HEK293 (cell line): Measurements from ENCODE around the gene TSC22D1.

Experiments used
- MZF1 ChIP-seq: fragments of 450-650 bp; formaldehyde crosslinking; IDR thresholded peaks from 2 replicates; pipeline ENCODE4 v1.5.1; 2017; ENCODE audit warnings: missing biosample characterization, missing genetic modification characterization, borderline replicate concordance
- ZFP41 ChIP-seq: fragments of 450-650 bp; formaldehyde crosslinking; IDR thresholded peaks from 2 replicates; pipeline ENCODE4 v1.5.1; 2016; ENCODE audit warnings: missing biosample characterization, missing genetic modification characterization, borderline replicate concordance
- ZNF324 ChIP-seq: fragments of 450-650 bp; formaldehyde crosslinking; IDR thresholded peaks from 2 replicates; pipeline ENCODE4 v1.5.1; 2016; ENCODE audit warnings: missing biosample characterization, missing genetic modification characterization
- ZNF571 ChIP-seq: fragments of 450-650 bp; formaldehyde crosslinking; IDR thresholded peaks from 2 replicates; pipeline ENCODE4 v1.5.0; 2017; ENCODE audit warnings: missing biosample characterization, missing genetic modification characterization
- ZNF596 ChIP-seq: fragments of 450-650 bp; IDR thresholded peaks from 2 replicates; pipeline ENCODE4 v1.5.0; 2018; ENCODE audit warnings: missing biosample characterization, mild to moderate bottlenecking, missing genetic modification characterization, moderate library complexity
- ZNF707 ChIP-seq: fragments of 450-650 bp; formaldehyde crosslinking; IDR thresholded peaks from 2 replicates; pipeline ENCODE4 v1.5.1; 2016; ENCODE audit warnings: missing biosample characterization, missing genetic modification characterization
- TF ChIP-seq, protein P1 (sequence below): fragments of 450-650 bp; formaldehyde crosslinking; IDR thresholded peaks from 2 replicates; pipeline ENCODE4 v1.5.1; 2016; ENCODE audit warnings: missing biosample characterization, missing genetic modification characterization

GRCh38 chr13:44383945-44384344, 192.2 kb downstream of the TSC22D1 start:
- TF ChIP-seq, protein P1, sequence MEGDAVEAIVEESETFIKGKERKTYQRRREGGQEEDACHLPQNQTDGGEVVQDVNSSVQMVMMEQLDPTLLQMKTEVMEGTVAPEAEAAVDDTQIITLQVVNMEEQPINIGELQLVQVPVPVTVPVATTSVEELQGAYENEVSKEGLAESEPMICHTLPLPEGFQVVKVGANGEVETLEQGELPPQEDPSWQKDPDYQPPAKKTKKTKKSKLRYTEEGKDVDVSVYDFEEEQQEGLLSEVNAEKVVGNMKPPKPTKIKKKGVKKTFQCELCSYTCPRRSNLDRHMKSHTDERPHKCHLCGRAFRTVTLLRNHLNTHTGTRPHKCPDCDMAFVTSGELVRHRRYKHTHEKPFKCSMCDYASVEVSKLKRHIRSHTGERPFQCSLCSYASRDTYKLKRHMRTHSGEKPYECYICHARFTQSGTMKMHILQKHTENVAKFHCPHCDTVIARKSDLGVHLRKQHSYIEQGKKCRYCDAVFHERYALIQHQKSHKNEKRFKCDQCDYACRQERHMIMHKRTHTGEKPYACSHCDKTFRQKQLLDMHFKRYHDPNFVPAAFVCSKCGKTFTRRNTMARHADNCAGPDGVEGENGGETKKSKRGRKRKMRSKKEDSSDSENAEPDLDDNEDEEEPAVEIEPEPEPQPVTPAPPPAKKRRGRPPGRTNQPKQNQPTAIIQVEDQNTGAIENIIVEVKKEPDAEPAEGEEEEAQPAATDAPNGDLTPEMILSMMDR, result no peak
- TF ChIP-seq MZF1 (tag by site-specific recombination), result no peak
- no peak for TF ChIP-seq ZNF707 (tag by site-specific recombination)
- no peak for TF ChIP-seq ZNF596 (tag by site-specific recombination)
- no peak for TF ChIP-seq ZNF324 (tag by site-specific recombination)
- no peak for TF ChIP-seq ZFP41 (tag by site-specific recombination)
- TF ChIP-seq ZNF571 (tag by site-specific recombination), result no peak
